ENCODE results near the gene GLRX.

GRCh38 chr5:95827892-95828246, 5.3 kb upstream of the GLRX start:
- TF ChIP-seq POLR2A (IDR thresholded peaks at IDR 0.05): no peak
- no peak for TF ChIP-seq CTCF (IDR thresholded peaks at IDR 0.05 in 4 of 5, conservative IDR thresholded peaks at IDR 0.05 in 1 of 5)
